ENCODE results near the gene IFNA7. TPM values are rescaled to one million over a fixed set of nuclear protein-coding genes. Genes with fewer than 3 reads are reported as not detected.
"Not testable (repeated sequence)": the region's sequence is repeated elsewhere in the genome, so short reads cannot be mapped to it uniquely, and the experiment has no call there.

The IFNA7 gene
- total RNA-seq, 4 donors from 2014 or later = not detected

DNA sequence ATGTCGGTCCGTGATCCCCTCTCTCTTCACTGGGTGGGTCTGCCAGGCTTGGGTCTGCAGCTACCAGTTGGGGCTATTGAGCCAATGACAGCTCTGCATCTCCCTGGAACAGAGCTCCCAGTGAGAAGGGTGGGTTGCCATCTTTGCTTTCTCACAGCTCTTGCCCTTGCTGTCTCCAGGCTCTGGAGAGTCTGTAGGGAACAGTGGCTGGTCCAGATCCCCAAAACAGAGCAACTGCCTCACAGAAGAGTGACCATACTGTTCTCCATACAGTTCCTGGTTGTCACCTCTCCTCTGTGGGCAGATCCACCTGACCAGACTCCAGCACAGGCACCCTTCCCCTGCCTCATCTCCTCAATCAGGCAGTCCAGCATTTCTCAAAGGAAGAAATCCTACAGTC lies 31.3 kb upstream of the IFNA7 start:
- no peak for DNase-seq (ENCODE audit: low spot score)
- TF ChIP-seq, protein P1, sequence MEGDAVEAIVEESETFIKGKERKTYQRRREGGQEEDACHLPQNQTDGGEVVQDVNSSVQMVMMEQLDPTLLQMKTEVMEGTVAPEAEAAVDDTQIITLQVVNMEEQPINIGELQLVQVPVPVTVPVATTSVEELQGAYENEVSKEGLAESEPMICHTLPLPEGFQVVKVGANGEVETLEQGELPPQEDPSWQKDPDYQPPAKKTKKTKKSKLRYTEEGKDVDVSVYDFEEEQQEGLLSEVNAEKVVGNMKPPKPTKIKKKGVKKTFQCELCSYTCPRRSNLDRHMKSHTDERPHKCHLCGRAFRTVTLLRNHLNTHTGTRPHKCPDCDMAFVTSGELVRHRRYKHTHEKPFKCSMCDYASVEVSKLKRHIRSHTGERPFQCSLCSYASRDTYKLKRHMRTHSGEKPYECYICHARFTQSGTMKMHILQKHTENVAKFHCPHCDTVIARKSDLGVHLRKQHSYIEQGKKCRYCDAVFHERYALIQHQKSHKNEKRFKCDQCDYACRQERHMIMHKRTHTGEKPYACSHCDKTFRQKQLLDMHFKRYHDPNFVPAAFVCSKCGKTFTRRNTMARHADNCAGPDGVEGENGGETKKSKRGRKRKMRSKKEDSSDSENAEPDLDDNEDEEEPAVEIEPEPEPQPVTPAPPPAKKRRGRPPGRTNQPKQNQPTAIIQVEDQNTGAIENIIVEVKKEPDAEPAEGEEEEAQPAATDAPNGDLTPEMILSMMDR (IDR thresholded peaks at IDR 0.05) = no peak
- no peak for ATAC-seq (ENCODE audit: low FRiP score)

GRCh38 chr9:21228122-21228521 lies 26.1 kb upstream of the IFNA7 start, which contains the start of gene IFNA17:
Gene IFNA17 (minus strand): TSS chr9:21228222. CDS start chr9:21228173, 49 bp downstream.
- no peak for ATAC-seq (ENCODE audit: low FRiP score)
- TF ChIP-seq, protein P1 (IDR thresholded peaks at IDR 0.05) = no peak
- no peak for DNase-seq (ENCODE audit: low spot score)

DNA sequence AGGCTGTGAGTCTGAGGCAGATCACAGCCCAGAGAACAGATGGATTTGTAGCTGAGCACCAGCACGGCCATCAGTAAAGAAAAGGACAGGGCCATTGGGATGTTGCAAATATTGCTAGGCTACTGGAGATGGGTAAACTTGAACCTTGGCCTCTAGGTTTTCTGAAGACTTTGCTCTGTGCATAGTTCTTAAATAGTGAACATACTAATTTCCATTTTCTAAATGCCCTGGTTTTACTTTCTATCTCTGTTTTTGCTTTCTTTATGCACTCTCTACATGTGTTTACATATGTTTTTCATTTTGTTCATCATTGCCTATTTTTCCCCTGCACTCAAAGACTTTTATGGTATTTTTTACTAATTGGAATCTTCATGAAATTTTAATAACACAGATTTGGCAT lies 15.2 kb upstream of the IFNA7 start, which contains the start of gene IFNA16:
TSS of gene IFNA16 (minus strand) at position 101 of the 400 bp plus-strand sequence. CDS start at position 95, 6 bp downstream.
- ATAC-seq (ENCODE audit: low FRiP score); DNase-seq (ENCODE audit: low spot score): not testable (repeated sequence)

- ATAC-seq (ENCODE audit: low FRiP score); DNase-seq (ENCODE audit: low spot score): not testable (repeated sequence)
These were observed 11.7 kb upstream of the IFNA7 start for GRCh38 chr9:21213411-21214326.

DNA sequence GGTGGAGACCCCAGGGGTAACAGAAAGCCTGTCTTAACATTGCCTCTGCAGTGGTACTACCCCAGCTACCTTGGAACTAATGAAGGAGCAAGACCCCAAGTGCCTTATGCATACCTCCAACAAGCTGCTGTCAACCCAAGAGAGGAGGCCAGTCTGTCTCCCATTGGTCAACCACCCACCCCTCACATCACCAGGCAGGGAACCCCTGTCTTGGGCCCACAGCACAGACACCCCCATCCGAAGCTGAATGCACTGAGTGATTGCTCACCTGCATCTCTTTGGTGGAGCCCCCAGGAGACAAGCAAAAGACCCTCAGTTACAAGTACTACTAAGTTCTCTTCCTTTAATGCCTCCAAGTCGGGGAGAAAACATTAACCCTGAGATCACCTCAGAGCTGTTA lies 10.2 kb upstream of the IFNA7 start:
- not testable (repeated sequence) for ATAC-seq (ENCODE audit: low FRiP score); DNase-seq (ENCODE audit: low spot score)

GRCh38 chr9:21210782-21211181 lies 8.8 kb upstream of the IFNA7 start:
- not testable (repeated sequence) for ATAC-seq (ENCODE audit: low FRiP score); DNase-seq (ENCODE audit: low spot score)

- TF ChIP-seq, protein P1 (IDR thresholded peaks at IDR 0.05) = no peak
- DNase-seq (ENCODE audit: low spot score) = no peak
These were observed 8.3 kb upstream of the IFNA7 start for GRCh38 chr9:21210311-21210710.

GRCh38 chr9:21207043-21207442 lies 5.0 kb upstream of the IFNA7 start, which contains the start of gene IFNA10:
Gene IFNA10 (minus strand): TSS chr9:21207143. CDS start chr9:21207097, 46 bp downstream.
- DNase-seq (ENCODE audit: low spot score); ATAC-seq (ENCODE audit: low FRiP score): not testable (repeated sequence)

More at GRCh38 chr9:21210311-21210710, 8.3 kb upstream of the IFNA7 start:
- ATAC-seq (ENCODE audit: low FRiP score) = no peak

GRCh38 chr9:21205204-21205603 lies 3.2 kb upstream of the IFNA7 start:
- DNase-seq (ENCODE audit: low spot score) (no peak), ATAC-seq (ENCODE audit: low FRiP score) (no peak)
- TF ChIP-seq, protein P1 (IDR thresholded peaks at IDR 0.05) = no peak

DNA sequence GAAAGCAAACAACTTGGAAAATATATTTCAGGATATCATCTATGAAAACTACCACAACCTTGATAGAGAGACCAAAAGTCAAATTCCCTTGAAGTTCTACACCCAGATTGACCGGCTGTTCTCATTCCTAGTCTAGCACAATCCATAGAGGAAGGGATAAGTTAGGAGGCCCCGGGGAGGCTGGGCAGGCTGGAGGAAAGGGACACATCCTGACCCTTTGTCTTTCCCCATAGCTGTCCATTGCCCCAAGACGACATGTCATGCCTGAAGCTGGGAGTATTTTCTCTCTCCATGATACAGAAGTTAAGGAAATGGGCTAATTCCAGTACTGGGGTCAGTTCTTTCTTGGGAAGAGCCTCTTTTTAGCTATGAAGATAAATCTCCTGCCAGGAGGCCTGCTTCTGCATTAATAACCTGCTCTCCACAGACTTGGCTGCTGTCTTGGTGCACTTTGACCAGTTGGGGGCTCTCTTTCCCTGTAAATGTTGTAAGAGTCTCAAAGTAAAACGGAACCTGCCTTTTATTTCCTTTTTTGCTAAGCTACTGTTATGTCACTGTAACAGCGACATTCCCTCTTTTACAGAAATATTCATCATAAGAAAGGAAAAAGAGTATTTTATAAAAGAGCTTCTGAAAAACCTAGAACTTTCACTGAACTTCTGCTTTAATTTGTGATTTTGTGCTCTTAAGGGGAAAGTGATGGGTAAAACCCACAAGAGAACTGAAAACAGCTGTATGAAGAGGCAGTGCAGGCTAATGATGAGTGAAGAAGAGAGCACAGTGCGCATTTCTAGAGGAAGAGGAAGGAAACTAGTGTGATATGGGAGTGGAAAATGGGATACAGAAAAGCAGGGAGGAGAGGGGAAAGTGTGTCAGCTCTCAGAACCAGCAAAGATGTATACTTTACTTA lies 6.9 kb downstream of the IFNA7 start:
- not testable (repeated sequence) for ATAC-seq (ENCODE audit: low FRiP score); DNase-seq (ENCODE audit: low spot score)

GRCh38 chr9:21187487-21187886 lies 14.5 kb downstream of the IFNA7 start, which contains the start of gene IFNA4:
Gene IFNA4 (minus strand): TSS chr9:21187587. CDS start chr9:21187531, 56 bp downstream.
- DNase-seq (ENCODE audit: low spot score); ATAC-seq (ENCODE audit: low FRiP score): not testable (repeated sequence)

DNA sequence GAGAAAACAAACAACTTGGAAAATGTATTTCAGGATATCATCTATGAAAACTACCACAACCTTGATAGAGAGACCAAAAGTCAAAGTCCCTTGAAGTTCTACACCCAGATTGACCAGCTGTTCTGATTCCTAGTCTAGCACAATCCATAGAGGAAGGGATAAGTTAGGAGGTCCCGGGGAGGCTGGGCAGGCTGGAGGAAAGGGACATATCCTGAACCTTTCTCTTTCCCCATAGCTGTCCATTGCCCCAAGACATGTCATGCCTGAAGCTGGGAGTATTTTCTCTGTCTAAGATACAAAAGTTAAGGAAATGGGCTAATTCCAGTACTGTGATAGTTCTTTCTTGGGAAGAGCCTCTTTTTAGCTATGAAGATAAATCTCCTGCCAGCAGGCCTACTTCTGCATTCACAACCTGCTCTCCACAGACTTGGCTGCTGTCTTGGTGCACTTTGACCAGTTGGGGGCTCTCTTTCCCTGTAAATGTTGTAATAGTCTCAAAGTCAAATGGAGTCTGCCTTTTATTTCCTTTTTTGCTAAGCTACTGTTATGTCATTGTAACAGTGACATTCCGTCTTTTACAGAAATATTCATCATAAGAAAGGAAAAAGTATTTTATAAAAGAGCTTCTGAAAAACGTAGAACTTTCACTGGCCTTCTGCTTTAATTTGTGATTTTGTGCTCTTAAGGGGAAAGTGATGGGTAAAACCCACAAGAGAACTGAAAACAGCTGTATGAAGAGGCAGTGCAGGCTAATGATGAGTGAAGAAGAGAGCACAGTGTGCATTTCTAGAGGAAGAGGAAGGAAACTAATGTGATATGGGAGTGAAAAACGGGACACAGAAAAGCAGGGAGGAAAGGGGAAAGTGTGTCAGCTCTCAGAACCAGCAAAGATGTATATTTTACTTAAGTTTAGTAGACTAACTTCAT lies 18.9 kb downstream of the IFNA7 start:
- DNase-seq (ENCODE audit: low spot score) = not testable (repeated sequence)

More for the DNA sequence above, 18.9 kb downstream of the IFNA7 start:
- not testable (repeated sequence) for ATAC-seq (ENCODE audit: low FRiP score)

All from omental fat pad (tissue), 4 donors.